ENCODE data around the gene FBF1. TPM values are rescaled to one million over a fixed set of nuclear protein-coding genes. Genes with fewer than 3 reads are reported as not detected.

FBF1 gene
- total and polyA plus RNA-seq, 9 donors = 5.1 to 9.1 (median 7.6) TPM

DNA sequence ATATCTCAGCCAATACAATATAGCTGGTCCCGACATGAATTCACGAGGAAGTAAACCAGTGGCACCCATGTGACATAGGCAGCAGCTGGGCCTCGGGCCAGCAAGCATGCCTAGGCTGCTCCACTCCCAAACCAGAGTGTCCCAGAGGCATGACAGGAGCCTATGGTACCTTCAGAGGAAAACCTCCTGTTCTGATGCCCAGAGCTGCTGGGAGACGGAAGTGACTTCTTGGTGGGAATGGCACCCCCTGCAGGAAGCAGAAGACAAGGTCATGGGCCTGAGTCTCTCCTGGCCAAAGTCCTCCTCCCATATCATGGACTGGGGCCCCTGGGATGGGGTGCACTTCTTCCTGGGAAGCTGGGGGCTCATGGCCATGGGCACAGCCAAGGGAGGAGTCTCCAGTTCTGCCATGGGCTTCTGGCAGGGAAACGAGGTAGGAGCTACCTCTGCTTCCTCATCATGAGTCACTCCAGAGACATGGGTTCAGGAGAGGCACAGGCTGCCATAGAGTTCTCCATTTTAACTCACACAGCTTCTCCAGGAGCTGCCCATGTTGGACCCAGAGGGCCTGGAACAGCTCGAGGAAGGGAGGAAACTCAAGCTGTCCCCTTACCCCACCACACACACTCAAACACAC is 13.4 kb downstream of the FBF1 start:
- Histone ChIP-seq H3K36me3 (ENCODE audit: control insufficient read depth, insufficient read depth, low read length) (peaks cover 40% of the 10 kb centered on the region), H3K27ac (ENCODE audit: low read length) (no peak overlapping the region), H3K4me1 (ENCODE audit: control insufficient read depth, insufficient read depth, low read length) (peaks cover 9% of the 10 kb centered on the region), H3K9me3 (replicated peaks; ENCODE audit: control insufficient read depth, low read depth, low read length) (no peaks in the 10 kb centered on the region), H3K4me3 (ENCODE audit: low read length) (no peak overlapping the region), H3K27me3 (ENCODE audit: control insufficient read depth, insufficient read depth, low read length) (no peaks in the 10 kb centered on the region)
- no peak for DNase-seq
- WGBS (ENCODE audit: insufficient coverage) = 75% methylated on average over 5 of the region's 6 CpGs

DNA sequence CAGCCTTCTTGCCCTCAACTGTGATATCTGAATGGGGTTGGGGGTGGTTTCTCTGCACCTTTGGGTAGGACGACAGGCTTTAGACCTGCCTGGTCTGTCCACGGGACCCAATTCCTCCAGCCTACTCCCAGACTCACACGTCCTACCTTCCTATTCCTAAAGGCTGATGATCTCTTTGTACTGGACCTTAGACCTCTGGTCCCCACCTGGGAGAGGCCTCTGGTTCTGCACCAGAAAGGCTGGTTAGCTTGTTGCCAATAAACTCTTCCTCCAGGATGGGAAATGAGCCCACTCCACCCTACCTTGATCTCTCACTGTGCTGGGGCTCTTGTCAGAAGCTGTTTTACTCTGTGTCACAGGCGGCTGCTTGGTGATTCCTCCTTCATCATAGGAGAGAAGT is 14.4 kb downstream of the FBF1 start:
- peaks cover 40% of the 10 kb centered on the region for H3K36me3 ChIP-seq (ENCODE audit: control insufficient read depth, insufficient read depth, low read length)
- no peak overlapping the region for H3K27ac ChIP-seq (ENCODE audit: low read length)
- H3K27me3 ChIP-seq (ENCODE audit: control insufficient read depth, insufficient read depth, low read length) = no peaks in the 10 kb centered on the region
- peaks cover 9% of the 10 kb centered on the region for H3K4me1 ChIP-seq (ENCODE audit: control insufficient read depth, insufficient read depth, low read length)
- H3K9me3 ChIP-seq (replicated peaks; ENCODE audit: control insufficient read depth, low read depth, low read length) = no peaks in the 10 kb centered on the region
- no peak overlapping the region for H3K4me3 ChIP-seq (ENCODE audit: low read length)
- WGBS (ENCODE audit: insufficient coverage) = 93% methylated on average over 4 of the region's 4 CpGs
- DNase-seq = no peak

DNA sequence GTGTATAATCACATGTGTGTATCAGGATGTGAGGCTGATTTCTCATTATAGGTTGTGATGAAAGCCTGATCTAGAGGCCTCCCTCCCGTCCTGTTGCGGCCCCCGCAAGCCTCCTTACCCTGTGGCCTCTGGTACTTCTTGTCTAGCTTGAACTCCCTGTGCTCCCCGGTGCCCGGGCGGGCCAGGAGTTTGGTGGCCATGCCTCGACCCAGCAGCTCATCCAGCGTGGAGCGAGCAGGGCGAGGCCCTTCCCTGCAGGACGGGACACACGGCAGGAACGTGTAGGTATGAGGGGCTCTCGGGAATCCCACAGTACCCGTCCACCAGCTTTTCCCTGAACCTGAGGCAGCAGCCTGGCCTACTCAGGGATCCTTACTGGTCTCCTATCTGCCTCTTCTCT is 14.9 kb downstream of the FBF1 start:
- Histone ChIP-seq H3K4me1 (ENCODE audit: control insufficient read depth, insufficient read depth, low read length) (peaks cover 11% of the 10 kb centered on the region), H3K9me3 (replicated peaks; ENCODE audit: control insufficient read depth, low read depth, low read length) (no peaks in the 10 kb centered on the region), H3K27me3 (ENCODE audit: control insufficient read depth, insufficient read depth, low read length) (no peaks in the 10 kb centered on the region), H3K4me3 (ENCODE audit: low read length) (no peak overlapping the region), H3K36me3 (ENCODE audit: control insufficient read depth, insufficient read depth, low read length) (peaks cover 41% of the 10 kb centered on the region), H3K27ac (ENCODE audit: low read length) (no peak overlapping the region)
- WGBS (ENCODE audit: insufficient coverage) = 93% methylated on average over 11 of the region's 15 CpGs
- no peak for DNase-seq

DNA sequence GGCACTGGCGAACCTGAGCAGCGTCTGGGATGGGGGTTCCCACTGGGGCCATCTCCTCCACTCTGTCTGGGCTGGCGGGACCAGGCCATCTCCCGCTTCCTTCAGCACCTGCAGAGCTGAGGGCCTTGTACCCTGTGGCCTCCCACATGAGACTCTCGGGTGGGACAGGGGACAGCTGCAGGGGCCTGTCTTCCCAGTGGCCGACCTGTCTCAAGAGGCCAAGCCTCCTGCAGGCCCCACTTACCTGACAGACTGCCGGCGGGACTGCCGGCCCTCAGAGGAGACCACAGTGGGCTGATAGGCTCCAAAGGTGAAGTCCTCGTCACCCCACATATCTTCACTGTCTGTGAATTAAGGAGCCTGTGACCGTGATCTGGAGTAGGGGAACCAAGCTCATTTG is 15.7 kb downstream of the FBF1 start:
- WGBS (ENCODE audit: insufficient coverage) = 76% methylated on average over 8 of the region's 11 CpGs
- peaks cover 42% of the 10 kb centered on the region for H3K36me3 ChIP-seq (ENCODE audit: control insufficient read depth, insufficient read depth, low read length)
- DNase-seq = no peak
- H3K4me1 ChIP-seq (ENCODE audit: control insufficient read depth, insufficient read depth, low read length) = peaks cover 19% of the 10 kb centered on the region
- no peaks in the 10 kb centered on the region for H3K9me3 ChIP-seq (replicated peaks; ENCODE audit: control insufficient read depth, low read depth, low read length)
- H3K27me3 ChIP-seq (ENCODE audit: control insufficient read depth, insufficient read depth, low read length) = no peaks in the 10 kb centered on the region
- H3K27ac ChIP-seq (ENCODE audit: low read length) = no peak overlapping the region
- no peak overlapping the region for H3K4me3 ChIP-seq (ENCODE audit: low read length)

DNA sequence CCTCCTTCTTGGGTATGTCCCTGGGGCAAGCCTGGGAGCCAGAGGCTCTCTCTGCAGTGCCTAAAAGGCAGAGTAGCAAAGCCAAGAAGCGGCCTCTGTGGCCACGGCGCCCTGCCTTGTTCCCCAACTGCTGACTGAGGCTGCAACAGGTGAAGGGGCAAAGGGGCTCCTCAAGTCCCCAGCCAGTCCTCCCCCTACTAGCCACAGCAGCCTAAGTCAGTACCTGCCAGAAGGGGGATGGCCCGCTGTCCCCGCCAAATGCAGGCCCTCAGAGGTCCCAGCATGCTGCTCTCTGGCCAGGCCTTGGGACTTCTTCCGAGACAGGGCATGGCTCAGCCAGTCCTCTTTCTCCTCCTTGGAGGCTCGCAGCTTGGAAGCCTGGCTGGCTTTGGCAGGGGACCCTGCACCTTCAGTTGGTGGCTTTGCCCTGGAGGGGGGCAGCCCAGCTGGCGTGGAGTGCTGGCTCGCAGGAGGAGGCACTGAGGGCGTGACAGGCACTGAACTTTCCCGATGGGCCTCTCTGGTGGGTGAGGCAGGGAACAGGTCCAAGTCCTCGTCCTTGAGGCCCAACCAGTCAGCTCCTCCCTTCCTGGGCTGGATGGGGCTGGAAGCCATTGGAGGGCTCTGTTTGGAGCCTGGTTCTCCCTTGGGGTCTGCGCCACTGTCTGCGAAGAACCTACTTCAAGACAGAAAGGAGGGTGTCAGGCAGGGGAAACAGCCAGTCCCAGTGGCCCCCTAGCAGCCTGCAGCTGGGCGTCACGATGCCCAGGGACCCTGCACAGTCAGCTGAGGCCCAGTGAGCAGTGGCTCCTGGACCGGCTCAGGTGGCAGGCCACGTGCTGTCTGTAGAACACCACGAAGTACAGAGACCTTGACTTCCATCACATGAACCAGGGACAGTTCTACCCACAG is 17.6 kb downstream of the FBF1 start:
- Histone ChIP-seq H3K4me1 (ENCODE audit: control insufficient read depth, insufficient read depth, low read length) (peaks cover 29% of the 10 kb centered on the region), H3K27me3 (ENCODE audit: control insufficient read depth, insufficient read depth, low read length) (no peaks in the 10 kb centered on the region), H3K9me3 (replicated peaks; ENCODE audit: control insufficient read depth, low read depth, low read length) (no peaks in the 10 kb centered on the region), H3K4me3 (ENCODE audit: low read length) (no peak overlapping the region), H3K36me3 (ENCODE audit: control insufficient read depth, insufficient read depth, low read length) (peaks cover 51% of the 10 kb centered on the region), H3K27ac (ENCODE audit: low read length) (peak overlapping the region; percentile 20)
- DNase-seq = no peak
- WGBS (ENCODE audit: insufficient coverage) = 82% methylated on average over 17 of the region's 19 CpGs

DNA sequence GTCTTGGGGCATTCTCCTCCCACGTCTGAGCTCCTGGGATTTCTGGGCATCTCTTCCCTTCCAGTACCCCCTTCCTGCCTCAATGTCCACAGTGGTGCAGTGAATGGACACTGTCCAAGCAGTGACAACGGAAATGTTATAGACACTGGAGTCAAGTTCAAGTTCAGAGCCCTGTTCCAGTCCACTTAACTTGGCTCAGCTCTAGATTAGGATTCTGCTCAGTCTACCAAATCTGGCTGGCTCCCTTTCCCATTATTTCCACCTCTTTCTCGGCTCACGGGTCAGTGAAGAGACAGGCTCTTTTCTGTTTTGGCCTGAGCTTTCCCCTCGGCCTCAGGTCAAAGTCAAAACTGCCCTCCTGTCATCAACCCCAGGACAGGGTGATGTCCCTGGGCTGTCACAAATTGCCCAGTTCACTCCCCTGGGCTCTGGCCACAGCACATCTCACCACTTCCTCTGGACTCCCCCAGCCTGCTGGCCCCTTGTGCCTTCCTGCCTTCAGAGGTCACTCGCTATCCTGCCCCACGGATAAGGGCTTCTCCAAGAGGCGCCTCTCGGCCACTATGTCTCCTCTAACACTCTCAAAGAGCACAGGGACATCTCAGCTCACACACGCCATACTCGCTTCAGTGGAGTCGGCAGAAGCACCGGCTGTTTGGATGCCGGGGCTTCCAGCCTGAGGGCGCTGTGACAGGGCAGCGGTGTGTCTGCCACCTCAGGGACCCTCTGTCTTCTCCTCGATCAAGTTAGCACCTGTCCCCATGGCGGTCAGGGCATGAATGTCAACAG is 18.5 kb downstream of the FBF1 start:
- H3K27ac ChIP-seq (ENCODE audit: low read length) = no peak overlapping the region
- peaks cover 49% of the 10 kb centered on the region for H3K36me3 ChIP-seq (ENCODE audit: control insufficient read depth, insufficient read depth, low read length)
- H3K4me1 ChIP-seq (ENCODE audit: control insufficient read depth, insufficient read depth, low read length) = peaks cover 35% of the 10 kb centered on the region
- 77% methylated on average over 18 of the region's 18 CpGs for WGBS (ENCODE audit: insufficient coverage)
- H3K9me3 ChIP-seq (replicated peaks; ENCODE audit: control insufficient read depth, low read depth, low read length) = no peaks in the 10 kb centered on the region
- H3K4me3 ChIP-seq (ENCODE audit: low read length) = no peak overlapping the region
- no peak for DNase-seq
- H3K27me3 ChIP-seq (ENCODE audit: control insufficient read depth, insufficient read depth, low read length) = no peaks in the 10 kb centered on the region

DNA sequence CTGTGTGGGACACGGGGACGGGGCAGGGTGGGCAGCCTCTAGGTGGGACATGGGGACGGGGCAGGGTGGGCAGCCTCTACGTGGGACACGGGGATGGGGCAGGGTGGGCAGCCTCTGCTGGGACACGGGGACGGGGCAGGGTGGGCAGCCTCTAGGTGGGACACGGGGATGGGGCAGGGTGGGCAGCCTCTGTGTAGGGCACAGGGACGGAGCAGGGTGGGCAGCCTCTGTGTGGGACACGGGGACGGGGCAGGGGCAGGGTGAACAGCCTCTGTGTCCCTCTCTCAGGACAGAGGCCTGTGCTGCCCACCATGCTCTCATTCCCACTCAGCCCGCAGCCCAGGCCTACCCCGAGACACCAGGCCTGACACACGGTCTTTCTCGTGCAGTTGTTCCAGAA is 19.2 kb downstream of the FBF1 start:
- Histone ChIP-seq H3K27me3 (ENCODE audit: control insufficient read depth, insufficient read depth, low read length) (no peaks in the 10 kb centered on the region), H3K36me3 (ENCODE audit: control insufficient read depth, insufficient read depth, low read length) (peaks cover 49% of the 10 kb centered on the region), H3K4me1 (ENCODE audit: control insufficient read depth, insufficient read depth, low read length) (peaks cover 40% of the 10 kb centered on the region), H3K27ac (ENCODE audit: low read length) (no peak overlapping the region), H3K9me3 (replicated peaks; ENCODE audit: control insufficient read depth, low read depth, low read length) (no peaks in the 10 kb centered on the region), H3K4me3 (ENCODE audit: low read length) (no peak overlapping the region)
- 93% methylated on average over 11 of the region's 15 CpGs for WGBS (ENCODE audit: insufficient coverage)
- DNase-seq = no peak

DNA sequence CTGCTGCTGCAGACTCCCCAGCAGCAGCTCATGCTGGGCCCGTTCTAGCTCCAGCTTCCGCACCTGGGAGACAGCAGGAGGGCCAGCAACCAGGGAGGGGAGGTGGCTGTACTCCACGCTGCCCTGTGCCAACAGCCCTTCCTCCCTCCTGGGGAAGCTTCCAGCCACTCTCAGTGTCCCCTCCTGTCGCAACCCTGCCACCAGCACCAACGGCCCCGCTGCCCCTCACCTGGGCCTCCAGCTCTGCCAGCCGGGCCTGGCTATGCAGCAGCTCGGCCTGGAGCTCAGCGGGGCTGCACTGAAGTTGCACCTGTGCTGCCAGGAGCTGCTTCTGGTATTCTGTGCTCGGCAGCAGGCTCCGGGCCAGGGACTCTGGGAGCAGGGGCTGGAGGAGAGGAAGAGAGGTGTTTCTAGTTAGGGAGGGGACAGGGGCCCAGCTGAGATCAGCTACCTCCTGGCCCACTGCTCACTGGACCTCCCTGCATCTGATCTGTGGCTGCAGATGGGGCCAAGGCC is 20.7 kb downstream of the FBF1 start:
- 60% methylated on average over 8 of the region's 11 CpGs for whole genome bisulfite sequencing (ENCODE audit: insufficient coverage)
- peaks cover 40% of the 10 kb centered on the region for H3K4me1 ChIP-seq (ENCODE audit: control insufficient read depth, insufficient read depth, low read length)
- peak overlapping the region; percentile 35 for H3K27ac ChIP-seq (ENCODE audit: low read length)
- no peaks in the 10 kb centered on the region for H3K27me3 ChIP-seq (ENCODE audit: control insufficient read depth, insufficient read depth, low read length)
- H3K36me3 ChIP-seq (ENCODE audit: control insufficient read depth, insufficient read depth, low read length) = peaks cover 38% of the 10 kb centered on the region
- H3K4me3 ChIP-seq (ENCODE audit: low read length) = no peak overlapping the region
- H3K9me3 ChIP-seq (replicated peaks; ENCODE audit: control insufficient read depth, low read depth, low read length) = no peaks in the 10 kb centered on the region
- DNase-seq = no peak

DNA sequence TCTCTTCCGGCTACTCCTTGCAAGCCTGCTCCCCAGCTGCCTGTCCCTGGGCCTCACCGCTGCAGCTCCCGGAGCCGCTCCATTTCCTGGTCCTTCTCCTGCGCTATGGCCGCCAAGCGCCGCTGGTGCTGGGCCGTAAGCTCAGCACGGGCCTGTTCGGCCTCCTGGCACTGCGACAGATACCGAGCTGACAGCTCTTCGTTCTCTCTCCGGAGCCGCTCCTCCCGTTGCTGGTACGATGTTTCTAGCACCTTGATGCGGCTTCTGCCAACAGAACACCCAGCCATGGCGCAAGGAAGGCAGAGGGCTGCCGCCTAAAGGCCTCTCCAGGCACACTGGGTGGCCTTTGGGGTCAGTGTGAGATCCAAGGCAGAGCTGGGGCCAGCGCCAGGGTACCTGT is 21.2 kb downstream of the FBF1 start:
- H3K27me3 ChIP-seq (ENCODE audit: control insufficient read depth, insufficient read depth, low read length) = no peaks in the 10 kb centered on the region
- peaks cover 39% of the 10 kb centered on the region for H3K36me3 ChIP-seq (ENCODE audit: control insufficient read depth, insufficient read depth, low read length)
- DNase-seq = no peak
- no peak overlapping the region for H3K27ac ChIP-seq (ENCODE audit: low read length)
- no peaks in the 10 kb centered on the region for H3K9me3 ChIP-seq (replicated peaks; ENCODE audit: control insufficient read depth, low read depth, low read length)
- no peak overlapping the region for H3K4me3 ChIP-seq (ENCODE audit: low read length)
- H3K4me1 ChIP-seq (ENCODE audit: control insufficient read depth, insufficient read depth, low read length) = peaks cover 40% of the 10 kb centered on the region
- WGBS (ENCODE audit: insufficient coverage) = 82% methylated on average over 22 of the region's 22 CpGs
